COLO829 (cell line): Measurements from ENCODE around the gene TMPRSS13.

Experiments
- DNase-seq: peaks from one replicate; pipeline ENCODE4 v3.0.0; 2012; ENCODE audit warnings: low spot score

TMPRSS13 gene

DNA sequence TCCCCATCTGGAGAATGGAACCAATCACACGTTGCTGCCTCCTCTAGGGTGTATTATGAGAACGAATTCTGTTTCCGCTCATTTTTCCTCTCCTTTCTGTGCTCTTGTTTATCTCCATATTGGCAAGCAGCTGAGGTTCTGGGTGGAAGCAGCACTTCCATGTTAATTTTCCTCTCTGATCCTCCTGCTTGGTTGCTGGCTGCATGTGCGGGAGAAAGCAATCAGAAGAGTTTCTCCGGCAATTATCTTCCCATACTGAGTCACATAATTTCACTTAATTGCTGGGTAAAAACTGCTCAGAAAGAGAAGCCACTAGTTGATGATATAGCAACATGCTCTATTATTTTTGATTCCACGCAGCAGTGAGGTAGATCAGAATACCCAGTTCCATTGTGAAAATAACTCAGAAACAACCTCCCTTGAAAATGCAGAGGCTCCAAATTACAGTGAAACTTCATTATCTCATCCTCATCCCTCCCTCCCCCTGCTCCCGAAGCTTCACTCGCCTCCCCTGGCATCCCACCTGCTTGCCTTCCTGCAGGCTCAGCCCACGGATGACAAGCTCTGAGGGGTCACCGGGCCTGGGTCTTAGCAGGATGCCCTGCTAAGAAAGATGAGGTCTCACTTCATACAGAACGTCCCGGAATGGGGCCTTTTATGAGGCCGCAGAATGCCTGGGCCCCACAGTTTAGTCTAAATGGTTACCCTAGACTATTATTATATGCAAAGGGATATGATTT lies 73.1 kb downstream of the TMPRSS13 start:
- DNase-seq = no peak

DNA sequence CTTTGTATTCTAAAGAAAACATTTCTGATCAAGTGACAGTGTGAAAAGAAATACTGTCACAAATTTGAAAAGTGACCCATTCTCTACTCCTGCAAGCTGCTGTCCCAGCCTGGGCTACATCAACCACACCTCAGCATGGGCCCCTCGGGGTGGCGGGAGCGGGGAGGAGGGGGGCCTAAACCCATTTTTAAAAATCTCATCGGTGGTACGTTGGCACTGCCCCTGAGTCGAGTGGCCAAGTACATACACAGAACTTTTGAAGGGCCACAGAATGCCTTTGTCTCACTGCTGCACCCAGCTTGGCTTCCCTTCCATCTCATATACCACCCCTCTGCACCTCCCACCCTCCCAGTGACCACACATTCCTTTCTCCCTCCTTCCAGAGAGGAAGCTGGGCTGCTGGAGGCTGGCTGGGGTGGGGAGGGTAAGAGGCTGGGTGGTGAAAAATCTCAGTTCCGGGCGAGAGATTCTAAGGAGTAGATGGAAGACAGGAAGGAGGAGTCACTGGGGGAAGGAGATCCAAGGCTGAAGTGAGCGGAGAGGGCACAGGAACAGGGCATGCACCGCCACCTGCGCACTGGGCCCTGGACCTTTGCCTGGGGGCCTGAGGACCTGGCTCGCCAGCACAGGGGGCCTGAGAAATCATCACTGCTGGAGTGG lies 73.9 kb downstream of the TMPRSS13 start:
- DNase-seq = no peak

DNA sequence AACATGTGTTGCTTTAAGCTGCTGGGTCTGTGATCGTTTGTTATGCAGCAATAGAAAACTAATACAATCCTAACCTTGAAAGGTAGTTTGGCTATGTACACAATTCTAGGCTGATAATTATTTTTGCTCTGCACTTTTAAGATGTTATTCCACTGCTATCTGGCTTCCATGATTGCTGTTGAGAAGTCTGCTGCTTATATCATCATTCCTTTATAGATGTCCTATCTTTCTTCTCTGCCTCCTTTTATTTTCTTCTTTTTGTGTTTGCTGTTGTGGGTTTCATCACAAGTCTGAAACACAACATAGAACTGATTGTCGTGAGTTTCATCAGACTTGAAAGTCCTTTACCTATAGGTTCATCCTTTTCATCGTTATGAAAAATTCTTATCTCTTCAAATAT lies 76.9 kb downstream of the TMPRSS13 start:
- no peak for DNase-seq

DNA sequence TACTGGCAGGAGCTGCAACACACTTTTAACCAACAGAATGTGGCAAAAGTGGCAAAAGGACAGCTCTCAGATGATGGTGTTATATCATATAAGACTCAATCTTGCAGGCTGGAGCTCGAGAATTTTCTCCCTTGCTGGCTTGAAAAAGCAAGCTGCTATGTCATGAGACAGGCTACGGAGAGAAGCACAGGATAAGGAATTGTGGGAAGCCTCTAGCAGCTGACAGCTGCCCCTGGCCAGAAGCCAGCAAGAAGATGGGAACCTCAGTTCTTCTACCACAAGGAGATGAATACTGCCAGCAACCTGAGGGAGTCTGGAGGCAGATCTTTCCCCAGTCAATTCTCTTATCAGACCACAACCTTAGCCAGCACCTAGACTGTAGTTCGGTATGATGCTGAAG lies 77.3 kb downstream of the TMPRSS13 start:
- DNase-seq = no peak

DNA sequence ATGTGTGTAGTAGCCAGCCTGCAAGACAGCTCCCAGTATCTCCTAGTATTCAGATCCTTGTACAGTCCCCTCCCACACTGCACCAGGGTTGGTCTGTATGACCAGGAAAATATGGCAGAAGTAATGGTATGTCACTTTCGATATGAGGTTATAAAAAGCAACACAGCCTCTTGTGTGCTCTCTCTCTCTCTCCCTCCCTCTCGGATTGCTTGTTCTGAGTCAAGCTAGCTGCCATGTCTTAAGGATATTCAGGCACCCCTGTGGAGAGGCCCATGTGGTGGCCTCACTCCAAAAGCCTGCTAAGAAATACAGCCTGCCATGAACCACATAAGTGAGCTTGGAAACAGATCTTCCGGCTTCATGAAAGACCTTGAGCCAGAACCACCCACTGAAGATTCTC lies 78.1 kb downstream of the TMPRSS13 start:
- DNase-seq = no peak
